Loucy (cell line): Measurements from ENCODE around the gene AJAP1.

Experiments
- H2AFZ ChIP-seq: fragments of 200-600 bp; sonication (generic); 2 replicates; pipeline ENCODE4 v1.6.0; 2016; ENCODE audit warnings: antibody characterized with exemption, mild to moderate bottlenecking, low read length, moderate library complexity
- H3F3A ChIP-seq: fragments of 200-600 bp; 2 replicates; pipeline ENCODE4 v1.6.0; 2016; ENCODE audit warnings: antibody characterized with exemption, low read depth, mild to moderate bottlenecking
- H3K27me3 ChIP-seq: fragments of 200-600 bp; sonication (generic); 2 replicates; pipeline ENCODE4 v1.6.1; 2014; ENCODE audit warnings: low read length, mild to moderate bottlenecking; ENCODE audit not compliant: insufficient read depth, poor library complexity, severe bottlenecking
- H3K36me3 ChIP-seq: fragments of 200-600 bp; sonication (generic); 2 replicates; pipeline ENCODE4 v1.6.1; 2016; ENCODE audit warnings: low read length; ENCODE audit not compliant: insufficient read depth
- H3K4me1 ChIP-seq: fragments of 200-600 bp; sonication (generic); 2 replicates; pipeline ENCODE4 v1.5.1; 2014; ENCODE audit warnings: low read length, mild to moderate bottlenecking; ENCODE audit not compliant: insufficient read depth, poor library complexity, severe bottlenecking
- H3K4me2 ChIP-seq: fragments of 200-600 bp; sonication (generic); 2 replicates; pipeline ENCODE4 v1.6.0; 2014; ENCODE audit warnings: antibody characterized with exemption, low read length, low read depth, mild to moderate bottlenecking; ENCODE audit not compliant: poor library complexity, severe bottlenecking
- H3K4me3 ChIP-seq: fragments of 200-600 bp; sonication (generic); 2 replicates; pipeline ENCODE4 v1.5.1; 2014; ENCODE audit warnings: low read length, mild to moderate bottlenecking, mixed read lengths; ENCODE audit not compliant: poor library complexity, severe bottlenecking
- H3K79me2 ChIP-seq: fragments of 200-600 bp; sonication (generic); 2 replicates; pipeline ENCODE4 v1.6.1; 2014; ENCODE audit warnings: low read length; ENCODE audit not compliant: insufficient read depth
- H3K9ac ChIP-seq: fragments of 200-600 bp; sonication (generic); 2 replicates; pipeline ENCODE4 v1.6.0; 2014; ENCODE audit warnings: mild to moderate bottlenecking, low read depth, low read length, moderate library complexity; ENCODE audit not compliant: poor library complexity, severe bottlenecking
- H3K9me2 ChIP-seq: fragments of 200-600 bp; sonication (generic); replicated peaks from 2 replicates; pipeline ENCODE4 v1.6.1; 2016; ENCODE audit warnings: low read depth, low read length, mixed read lengths
- H3K9me3 ChIP-seq: fragments of 200-600 bp; sonication (generic); 2 replicates; pipeline ENCODE4 v1.6.1; 2014; ENCODE audit warnings: mild to moderate bottlenecking, antibody characterized with exemption, low read length, low read depth; ENCODE audit not compliant: insufficient read depth
- H4K20me1 ChIP-seq: fragments of 200-600 bp; sonication (generic); 2 replicates; pipeline ENCODE4 v1.6.0; 2014; ENCODE audit warnings: antibody characterized with exemption, low read length, mild to moderate bottlenecking; ENCODE audit not compliant: insufficient read depth, poor library complexity, severe bottlenecking
- CTCF ChIP-seq: fragments of 200-600 bp; sonication (generic); conservative IDR thresholded peaks from 2 replicates; pipeline ENCODE4 v1.5.1; 2014; ENCODE audit warnings: mild to moderate bottlenecking, antibody characterized with exemption, low read length
- EZH2phosphoT487 ChIP-seq: fragments of 200-600 bp; IDR thresholded peaks from 2 replicates; pipeline ENCODE4 v1.6.1; 2018; ENCODE audit warnings: antibody characterized with exemption, mild to moderate bottlenecking, moderate library complexity, borderline replicate concordance

The AJAP1 gene

GRCh38 chr1:4734791-4735190, 80.4 kb downstream of the AJAP1 start:
- H3K4me2 ChIP-seq = no peak overlapping the region
- no peaks in the 10 kb centered on the region for H3F3A ChIP-seq
- no peaks in the 10 kb centered on the region for H4K20me1 ChIP-seq
- H3K36me3 ChIP-seq = no peaks in the 10 kb centered on the region
- H3K27me3 ChIP-seq = no peaks in the 10 kb centered on the region
- no peak for TF ChIP-seq CTCF
- TF ChIP-seq EZH2phosphoT487 = no peak
- no peak overlapping the region for H3K4me3 ChIP-seq
- H3K9ac ChIP-seq = no peak overlapping the region
- no peaks in the 10 kb centered on the region for H3K9me2 ChIP-seq
- no peaks in the 10 kb centered on the region for H3K79me2 ChIP-seq
- H3K9me3 ChIP-seq = peaks cover 25% of the 10 kb centered on the region; the same call in 1 of the 2 replicates
- H2AFZ ChIP-seq = no peak overlapping the region
- H3K4me1 ChIP-seq = no peaks in the 10 kb centered on the region

- H3K4me1 ChIP-seq = no peaks in the 10 kb centered on the region
- H2AFZ ChIP-seq = no peak overlapping the region
- no peak overlapping the region for H3K4me2 ChIP-seq
- no peak overlapping the region for H3K9ac ChIP-seq
- H3K36me3 ChIP-seq = no peaks in the 10 kb centered on the region
- H4K20me1 ChIP-seq = no peaks in the 10 kb centered on the region
- no peaks in the 10 kb centered on the region for H3K79me2 ChIP-seq
- H3K4me3 ChIP-seq = no peak overlapping the region
- no peaks in the 10 kb centered on the region for H3K9me2 ChIP-seq
- H3F3A ChIP-seq = no peaks in the 10 kb centered on the region
- no peaks in the 10 kb centered on the region for H3K27me3 ChIP-seq
- H3K9me3 ChIP-seq = peaks cover 20% of the 10 kb centered on the region; the same call in 1 of the 2 replicates
- no peak for TF ChIP-seq CTCF
- no peak for TF ChIP-seq EZH2phosphoT487
These were observed 81.8 kb downstream of the AJAP1 start for GRCh38 chr1:4736254-4736653.

GRCh38 chr1:4741876-4742423, 87.5 kb downstream of the AJAP1 start:
- Histone ChIP-seq H4K20me1 (no peaks in the 10 kb centered on the region), H3K4me3 (no peak overlapping the region), H2AFZ (no peak overlapping the region), H3K27me3 (no peaks in the 10 kb centered on the region), H3K36me3 (no peaks in the 10 kb centered on the region), H3K79me2 (no peaks in the 10 kb centered on the region), H3K9me3 (peaks cover 12% of the 10 kb centered on the region; the same call in 1 of the 2 replicates), H3K4me2 (no peak overlapping the region), H3K9ac (no peak overlapping the region), H3K9me2 (no peaks in the 10 kb centered on the region), H3K4me1 (no peaks in the 10 kb centered on the region), H3F3A (no peaks in the 10 kb centered on the region)
- TF ChIP-seq EZH2phosphoT487 = no peak
- no peak for TF ChIP-seq CTCF
